Activated naive CD4-positive, alpha-beta T cell treated with anti-CD3 and anti-CD28 coated beads, Interleukin-2, amount 50 U/mL, for 16 hours (primary cell): ENCODE measurements around the gene CASQ2.
"Not testable (repeated sequence)": the region's sequence is repeated elsewhere in the genome, so short reads cannot be mapped to it uniquely, and the experiment has no call there.

ENCODE experiments used
- DNase-seq: peaks from one replicate; pipeline ENCODE4 v3.0.0-alpha.2; 2020

The CASQ2 gene

DNA sequence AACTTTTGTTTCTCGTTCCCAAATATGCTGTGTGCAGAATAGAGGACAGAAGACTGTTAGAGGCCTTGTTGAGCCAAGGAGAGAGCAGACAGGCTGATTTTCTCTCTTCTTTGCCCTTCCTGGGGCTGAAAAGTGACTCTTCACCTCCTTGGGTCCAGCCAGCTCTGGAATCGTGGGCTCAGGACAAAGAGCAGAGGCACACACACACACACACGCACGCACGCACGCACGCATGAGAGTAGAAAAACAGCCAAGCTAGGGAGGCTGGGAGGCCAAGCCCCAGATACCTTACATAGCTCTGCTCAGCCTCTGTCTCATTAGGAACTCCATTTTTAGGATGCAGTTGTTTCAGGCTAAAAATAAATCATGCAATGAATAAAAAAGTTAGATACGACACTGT is at the start of gene CASQ2:
Gene CASQ2 (minus strand): TSS at position 166 of the 400 bp plus-strand sequence. CDS start 173 bp downstream, outside the sequence.
- no peak for DNase-seq

DNA sequence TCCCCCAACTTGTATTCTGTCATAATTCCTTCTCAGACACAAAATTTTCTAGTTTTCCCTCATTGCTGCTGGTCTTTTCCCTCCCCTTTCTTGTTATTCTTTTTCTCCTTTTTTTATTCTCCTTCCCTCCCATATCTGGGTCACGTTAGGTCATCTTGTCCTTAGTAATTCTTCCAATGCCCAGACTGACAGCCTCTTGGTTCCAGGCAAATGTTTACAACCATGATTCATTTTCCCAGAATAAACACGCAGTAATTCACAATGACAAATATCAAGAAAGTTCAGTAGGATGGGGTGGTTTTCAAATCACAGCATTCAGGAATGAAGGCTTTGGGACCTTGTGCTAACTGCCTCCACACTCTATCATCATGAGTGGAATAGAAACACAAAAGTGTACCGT is 47.2 kb upstream of the CASQ2 start:
- DNase-seq, result no peak

DNA sequence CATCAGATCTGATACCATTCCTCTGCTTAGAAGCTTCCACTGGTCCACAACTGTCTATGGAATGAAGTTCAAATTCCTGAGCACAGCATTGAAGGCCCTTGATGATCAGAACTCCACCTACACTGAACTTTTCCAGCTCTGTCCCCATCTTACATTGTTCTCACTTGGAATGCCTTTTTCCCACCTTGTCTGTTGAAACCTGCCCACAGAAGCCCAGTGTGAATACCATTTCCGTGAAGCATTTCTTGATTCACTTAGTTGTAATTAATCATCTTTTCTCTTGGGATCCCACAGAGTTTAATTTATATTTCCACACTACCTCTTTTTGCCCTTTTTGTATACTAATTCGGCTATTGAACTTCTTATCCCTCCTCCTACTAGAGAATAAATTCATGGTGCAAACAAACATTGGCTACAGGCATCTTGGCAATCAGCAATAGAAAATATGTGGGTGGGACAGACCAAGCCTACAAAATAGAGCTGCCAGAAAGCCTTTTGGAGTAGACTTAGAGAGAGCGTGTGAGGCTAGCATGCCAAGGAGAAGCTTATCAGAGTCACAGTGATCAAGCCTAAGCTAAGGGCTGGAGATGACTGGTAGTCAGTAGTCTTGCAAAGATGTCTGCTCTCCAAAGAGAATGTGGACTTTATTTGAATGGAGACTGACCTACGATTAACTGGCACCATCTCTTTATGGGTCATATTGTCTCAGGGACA is 46.3 kb upstream of the CASQ2 start:
- no peak for DNase-seq

DNA sequence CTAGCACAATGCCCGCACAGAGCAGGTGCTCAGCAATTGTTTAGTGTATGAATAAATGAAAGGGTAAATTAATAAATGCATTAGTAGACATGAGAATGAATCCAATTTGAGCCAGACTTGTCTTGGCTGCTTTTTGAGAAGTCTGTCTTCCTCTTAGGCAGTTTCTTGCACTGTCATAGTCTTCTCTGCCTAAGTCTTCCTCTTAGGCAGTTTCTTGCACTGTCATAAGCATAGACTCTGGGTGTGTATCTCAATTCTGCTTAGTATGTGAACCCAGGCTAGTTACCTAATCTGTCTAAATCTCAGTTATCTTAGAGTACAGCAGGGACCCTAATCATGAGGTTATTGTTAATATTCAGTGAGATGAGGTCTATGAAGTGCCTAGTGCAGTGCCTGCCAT is 45.2 kb upstream of the CASQ2 start:
- no peak for DNase-seq

DNA sequence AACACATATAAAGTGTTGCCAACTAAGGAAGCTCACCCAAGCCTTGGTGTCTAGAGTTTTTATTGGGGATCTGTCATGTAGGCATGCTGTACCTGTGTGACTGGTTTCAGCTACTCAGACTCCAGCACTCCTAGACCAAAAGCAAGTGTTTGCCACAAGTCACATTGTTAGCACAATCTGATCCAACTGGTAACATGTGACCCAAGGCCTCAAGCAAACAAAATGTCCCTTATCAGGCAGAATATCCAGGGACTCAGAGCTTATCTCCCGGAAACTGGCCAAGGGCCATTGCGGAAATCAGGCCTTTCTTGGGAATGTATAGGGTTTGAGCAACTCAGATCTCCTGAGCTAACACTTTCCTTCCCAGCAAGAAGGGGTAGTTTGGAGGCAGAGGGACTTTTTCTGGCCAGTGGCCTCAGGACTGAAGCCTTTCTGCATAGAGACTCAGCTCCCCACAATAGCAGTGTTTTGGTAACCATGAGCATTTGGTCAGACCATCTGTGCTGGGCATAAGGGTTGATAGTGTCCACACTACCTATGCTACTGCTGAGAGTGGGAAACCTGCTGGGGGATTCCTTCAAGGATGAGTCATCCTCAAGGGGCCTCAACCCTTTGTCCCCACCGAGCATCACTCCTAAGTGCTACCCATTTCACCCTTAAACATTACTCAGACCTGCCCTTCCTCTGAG is 42.8 kb upstream of the CASQ2 start:
- no peak for DNase-seq

DNA sequence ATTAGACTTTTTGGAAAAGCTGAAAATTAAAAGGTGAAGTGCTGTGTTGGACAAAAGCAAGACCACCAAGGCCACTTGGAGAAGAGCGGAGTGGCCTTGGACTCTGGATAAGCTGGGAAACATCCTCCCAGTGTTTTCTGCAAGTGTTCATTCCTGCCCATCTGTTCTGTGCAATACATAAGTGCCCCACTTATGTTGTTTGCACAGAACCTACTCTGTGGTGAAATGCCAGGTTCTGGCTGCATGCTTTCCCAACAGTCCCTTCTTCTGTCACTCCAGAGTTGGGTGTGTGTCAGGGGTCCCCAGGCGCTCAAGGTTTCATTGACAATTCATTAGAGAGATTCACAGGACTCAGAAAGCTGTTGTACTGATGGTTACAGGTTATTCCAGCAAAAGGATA is 42.1 kb upstream of the CASQ2 start:
- no peak for DNase-seq

DNA sequence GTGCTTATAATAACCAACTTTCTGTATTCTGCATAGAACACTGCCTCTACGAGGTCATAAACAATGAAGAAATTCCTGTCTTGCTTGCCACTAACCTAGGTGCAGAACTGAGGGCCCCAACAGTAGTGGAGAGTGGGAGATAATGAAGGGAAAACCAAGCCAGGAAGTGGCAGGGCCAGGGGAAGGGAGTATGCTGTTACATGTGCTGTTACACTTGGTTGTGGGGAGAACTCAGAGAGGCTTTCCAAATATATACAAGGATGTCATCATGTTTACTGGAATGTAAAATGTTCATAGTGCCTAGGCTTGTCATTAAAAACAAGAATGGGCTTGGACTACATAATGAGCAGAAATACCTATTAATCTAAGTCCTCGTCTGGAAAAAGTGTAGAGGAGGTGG is 41.3 kb upstream of the CASQ2 start:
- no peak for DNase-seq

DNA sequence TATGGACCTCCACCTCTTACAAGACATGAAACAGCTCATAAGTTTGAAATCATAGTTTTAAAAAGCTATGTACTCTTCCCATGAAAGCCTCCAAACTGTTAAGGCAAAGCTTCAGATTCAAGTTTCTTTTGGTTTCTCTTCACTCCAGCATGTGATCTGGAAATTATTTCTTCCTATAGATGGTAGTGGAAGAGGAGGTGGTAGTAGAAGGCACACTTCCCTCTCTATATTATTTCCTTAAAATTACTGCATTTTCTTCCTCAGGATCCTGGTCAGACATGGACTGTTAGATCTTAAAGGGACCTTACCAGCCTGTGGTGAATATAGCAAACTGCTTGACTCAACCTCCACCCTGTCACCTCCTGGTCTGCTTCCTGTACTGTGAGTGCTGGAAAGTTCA is 40.6 kb upstream of the CASQ2 start:
- no peak for DNase-seq

DNA sequence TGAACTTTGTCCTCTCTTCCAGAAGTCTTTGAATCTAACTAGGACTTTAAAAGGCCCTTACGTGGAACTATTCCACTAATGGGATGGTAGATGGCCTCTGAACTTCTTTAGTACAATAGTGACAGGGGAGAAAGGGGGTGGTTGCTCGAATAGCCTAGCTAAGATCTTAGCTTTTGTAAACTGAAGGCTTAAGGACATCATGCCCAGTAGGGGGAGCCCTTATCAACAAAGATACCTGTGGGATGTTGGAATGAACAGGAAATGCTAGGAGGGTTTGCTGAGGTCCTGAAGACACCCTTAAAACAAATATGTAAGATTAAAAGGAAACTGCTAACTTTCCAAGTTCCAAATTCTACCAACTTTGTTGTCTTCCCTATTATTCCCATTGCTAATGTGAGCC is 39.2 kb upstream of the CASQ2 start:
- DNase-seq, result peak; percentile 13

DNA sequence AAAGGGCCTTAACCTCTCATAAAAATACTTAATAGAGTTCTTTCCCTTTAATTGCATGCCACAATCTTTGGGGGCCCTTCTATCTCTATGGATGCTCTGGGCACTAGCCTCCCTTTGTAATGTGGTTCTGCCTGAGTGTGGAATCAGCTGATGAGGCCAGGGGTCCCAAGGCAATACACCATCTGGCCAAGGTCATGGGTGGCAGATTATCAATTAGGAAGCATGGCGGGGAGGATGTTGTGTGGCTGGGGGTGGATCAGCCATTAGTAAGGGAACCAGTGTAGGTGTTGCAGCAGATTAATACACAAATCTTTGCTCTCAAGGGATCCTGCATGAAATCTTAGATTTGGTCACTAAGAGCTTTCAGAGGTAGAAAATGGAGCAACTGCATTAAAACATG is 37.1 kb upstream of the CASQ2 start:
- no peak for DNase-seq

DNA sequence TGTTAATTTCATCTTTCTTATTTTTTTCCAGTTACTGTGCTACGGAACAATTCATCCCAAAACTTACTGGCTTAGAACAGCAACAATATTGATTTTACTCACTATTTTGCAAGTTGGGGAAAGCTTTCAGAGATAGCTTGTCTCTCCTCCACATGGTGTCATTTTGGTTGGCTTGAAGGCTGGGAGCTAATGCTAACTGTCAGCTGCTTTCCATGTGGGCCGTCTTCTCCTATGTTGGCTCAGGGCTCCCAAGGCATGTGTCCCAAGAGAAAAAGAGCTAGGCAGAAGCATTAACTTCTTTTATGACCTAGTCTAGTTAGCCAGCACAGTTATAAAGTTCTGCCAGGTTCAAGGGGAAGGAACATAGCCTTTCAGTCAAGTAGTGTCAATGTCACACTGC is 33.9 kb upstream of the CASQ2 start:
- no peak for DNase-seq

DNA sequence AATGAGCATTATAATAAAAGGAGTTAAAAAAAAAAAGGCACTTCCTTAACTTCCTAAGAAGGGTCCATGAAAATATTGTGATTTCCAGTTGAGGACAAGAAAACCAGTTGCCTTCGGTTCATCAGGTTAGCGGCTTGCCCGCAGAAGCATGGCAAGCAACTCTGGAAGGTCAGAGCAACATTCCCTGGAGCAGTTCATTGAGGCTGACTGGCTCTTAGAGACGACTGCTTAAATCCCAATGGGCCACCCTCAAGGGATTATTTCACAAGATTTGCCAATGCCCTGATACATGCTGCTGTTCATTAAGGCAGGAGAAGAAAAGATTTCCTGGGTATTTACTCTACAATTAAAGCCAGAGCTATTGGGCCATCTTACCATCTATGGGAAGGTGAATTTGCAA is 29.0 kb upstream of the CASQ2 start:
- no peak for DNase-seq

DNA sequence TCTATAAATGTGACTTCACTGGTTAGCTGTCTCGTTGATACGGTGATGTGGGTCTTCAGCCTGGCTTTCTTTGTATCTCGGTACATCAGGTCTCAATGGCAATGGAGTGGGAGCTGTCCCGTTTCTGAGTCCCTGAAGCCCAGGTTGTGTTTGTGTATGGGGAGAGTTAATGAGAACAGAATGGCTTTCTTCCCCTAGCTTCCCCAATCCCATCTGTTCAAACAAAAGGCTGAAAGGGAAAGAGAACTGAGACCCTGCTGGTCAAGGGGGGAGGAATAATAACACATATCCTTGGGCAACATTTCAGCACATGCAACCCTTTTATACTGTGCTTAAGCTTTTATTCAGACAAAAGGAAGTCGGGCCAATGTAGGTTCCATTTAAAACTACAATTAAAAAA is 28.4 kb upstream of the CASQ2 start:
- no peak for DNase-seq

DNA sequence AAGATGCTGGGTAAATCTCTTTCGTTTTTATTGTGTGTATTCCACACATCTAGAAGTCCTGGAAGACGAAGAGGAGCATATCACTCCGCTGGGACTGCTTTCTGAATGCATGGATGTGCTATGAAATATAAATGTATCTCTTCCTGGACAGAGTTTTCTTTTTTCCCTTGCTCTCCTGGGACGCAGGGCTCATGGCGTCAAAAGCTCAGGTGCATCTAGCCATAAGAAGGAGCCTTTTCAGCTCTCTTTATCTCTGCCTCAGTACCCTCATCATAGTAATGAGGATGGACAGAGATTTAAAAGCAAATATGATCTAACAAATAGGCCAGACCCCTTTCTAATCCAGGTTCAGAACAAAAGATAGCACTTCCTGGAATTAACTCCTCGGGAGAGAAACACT is 27.5 kb upstream of the CASQ2 start:
- DNase-seq, result no peak

DNA sequence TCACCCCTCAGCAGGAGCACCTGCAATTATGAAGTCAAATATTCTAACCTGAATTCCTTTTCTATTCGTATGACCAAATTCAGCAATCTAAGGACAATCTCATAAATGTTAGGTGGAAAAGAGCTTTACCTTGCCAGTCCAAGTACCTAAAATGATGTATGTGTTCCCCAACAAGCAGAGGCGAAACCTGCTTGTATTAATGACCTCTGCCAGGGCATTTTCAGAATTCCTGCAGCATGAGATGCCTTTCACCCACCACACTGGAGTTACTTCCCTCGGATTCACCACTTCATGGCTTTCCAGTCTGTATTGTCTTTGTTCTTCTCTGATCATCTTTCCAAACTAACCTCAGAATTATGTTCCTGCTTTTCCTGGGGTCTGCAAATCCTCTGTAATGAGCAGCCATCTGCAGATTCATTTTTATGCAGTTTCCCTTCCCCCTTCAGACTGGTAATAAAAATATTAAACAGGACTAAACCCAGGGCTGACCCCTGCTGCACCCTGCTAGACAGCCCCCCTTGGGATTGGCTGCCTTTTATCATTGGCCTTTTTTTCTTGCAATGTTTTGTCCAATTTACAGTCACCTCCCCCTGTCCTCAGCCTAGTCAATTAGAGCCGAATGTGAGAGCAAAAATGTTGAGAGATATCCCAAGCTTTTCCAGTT is 26.6 kb upstream of the CASQ2 start:
- DNase-seq, result no peak

DNA sequence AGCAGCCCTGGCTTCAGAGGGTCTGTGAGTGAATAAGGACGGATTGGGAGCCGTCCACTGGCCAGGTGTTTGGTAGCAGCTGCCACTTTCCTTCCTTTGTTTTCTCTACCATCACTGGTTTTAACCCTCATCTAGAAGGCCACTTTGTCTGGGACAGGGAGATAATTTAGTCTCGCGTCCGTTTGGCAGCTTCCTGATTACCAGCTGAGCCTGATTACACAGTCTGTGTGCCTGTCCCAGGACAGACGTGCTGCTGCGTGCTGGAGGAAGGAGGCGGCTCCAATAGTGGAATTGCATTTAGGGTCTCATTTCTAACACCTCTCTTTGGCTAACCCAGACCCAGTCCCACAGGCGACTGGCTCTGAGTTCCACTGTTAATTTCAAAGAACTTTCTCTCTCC is 24.6 kb upstream of the CASQ2 start:
- DNase-seq, result no peak

DNA sequence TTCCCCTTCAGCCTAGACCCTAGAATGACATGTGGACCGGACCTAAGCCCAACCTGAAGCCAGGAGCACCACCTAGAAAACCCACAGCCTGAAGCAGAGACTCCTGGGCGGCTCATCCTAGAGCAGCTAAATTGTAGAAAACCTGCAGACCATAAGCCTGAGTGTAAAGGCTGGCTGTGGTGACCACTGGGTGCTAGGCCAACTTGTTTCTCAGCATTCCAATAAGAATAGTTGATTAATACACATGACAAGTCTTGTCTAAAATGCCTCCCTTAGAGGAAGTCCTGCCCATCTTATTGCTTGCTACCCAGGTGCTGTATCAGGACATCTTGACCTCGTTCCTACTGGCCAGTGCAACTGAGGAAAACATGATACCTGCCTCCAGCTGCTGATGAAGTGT is 23.3 kb upstream of the CASQ2 start:
- no peak for DNase-seq

DNA sequence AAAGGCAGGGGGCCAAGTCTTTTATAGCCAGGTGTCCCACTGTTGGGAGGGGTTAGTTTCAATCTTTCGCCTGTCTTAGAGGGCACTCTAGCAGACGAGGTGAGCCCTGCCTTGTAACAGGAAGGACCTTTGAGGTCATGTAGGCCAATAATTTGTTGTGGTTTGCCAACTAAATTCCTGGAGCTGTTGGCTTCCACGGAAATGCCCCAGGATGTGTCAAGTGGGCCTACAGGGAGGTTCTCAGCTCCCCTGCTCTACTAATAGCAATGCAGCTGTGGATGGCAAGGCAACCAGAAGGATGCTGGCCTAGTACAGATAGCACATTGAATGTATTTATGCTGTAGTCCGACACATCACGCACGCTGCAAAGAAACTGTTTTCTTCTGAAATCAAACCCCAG is 22.3 kb upstream of the CASQ2 start:
- no peak for DNase-seq

DNA sequence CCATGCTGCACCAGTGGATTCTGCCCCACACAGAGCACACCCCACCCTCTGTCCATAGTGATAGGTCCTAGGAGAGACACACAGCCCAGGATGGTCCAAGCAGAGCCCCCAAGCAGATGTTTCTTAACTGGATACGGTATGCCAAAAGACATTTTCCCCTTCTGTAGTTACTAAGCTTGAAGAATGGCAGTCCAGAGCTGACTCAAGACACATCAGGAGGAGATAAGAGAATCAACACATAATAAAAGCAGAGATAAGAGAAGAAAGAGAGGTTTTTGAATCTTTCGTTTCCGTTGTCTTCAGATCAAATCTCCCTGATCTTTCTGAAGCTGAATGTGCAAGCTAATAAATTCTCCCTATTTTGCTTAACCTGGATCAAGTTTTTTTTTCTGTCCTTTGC is 21.8 kb upstream of the CASQ2 start:
- DNase-seq, result no peak

DNA sequence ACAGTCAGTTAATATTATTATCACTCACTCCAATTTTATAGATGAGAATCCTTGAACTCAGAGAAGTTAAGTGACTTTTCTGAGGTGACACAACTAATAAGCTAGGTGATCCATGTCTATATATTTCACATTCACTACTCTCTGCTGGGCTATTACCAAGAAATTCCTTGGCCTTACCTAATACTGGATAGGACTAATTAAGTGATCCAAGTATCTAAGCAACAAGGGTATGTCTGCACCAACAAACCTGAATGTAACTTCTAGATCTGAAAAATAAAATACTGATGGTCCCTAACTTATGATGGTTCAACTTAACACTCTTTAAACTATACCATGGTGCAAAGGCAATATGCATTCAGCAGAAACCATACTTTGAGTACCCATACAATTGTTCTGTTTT is 14.8 kb upstream of the CASQ2 start:
- DNase-seq, result no peak

DNA sequence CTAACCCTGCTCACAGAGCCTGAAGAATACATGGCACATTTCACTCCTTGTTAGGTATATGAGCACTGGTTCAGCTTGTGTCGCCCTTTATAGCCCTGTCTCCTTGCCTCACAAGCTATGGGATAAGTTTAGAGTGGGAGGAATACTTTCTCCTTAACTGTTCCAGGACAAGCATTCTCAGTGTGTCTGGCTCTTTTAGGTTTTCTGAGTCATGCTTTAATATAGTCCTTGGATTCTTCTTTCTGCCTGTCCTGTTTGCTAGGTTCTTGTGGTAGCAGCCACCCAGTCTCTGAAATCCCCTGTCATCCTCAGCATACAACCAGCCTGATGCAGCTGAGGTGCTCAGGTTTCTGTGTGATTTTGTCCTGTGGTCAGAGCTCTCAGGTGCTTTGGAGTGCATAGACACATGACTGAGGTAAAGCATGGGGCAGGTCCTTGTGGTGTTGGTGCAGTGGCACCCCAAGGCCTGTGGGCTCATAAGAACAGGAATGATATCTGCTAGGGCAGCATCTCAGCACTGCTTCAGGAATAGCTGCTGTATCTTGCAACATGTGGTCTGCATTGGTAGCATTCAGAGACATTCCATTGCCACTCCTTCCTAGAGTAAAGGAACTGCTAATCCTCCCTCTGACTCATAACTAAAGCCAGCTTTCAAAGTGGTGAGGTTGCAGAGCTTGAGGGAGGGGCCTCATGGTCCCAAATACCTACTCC is 14.2 kb upstream of the CASQ2 start:
- DNase-seq, result no peak

DNA sequence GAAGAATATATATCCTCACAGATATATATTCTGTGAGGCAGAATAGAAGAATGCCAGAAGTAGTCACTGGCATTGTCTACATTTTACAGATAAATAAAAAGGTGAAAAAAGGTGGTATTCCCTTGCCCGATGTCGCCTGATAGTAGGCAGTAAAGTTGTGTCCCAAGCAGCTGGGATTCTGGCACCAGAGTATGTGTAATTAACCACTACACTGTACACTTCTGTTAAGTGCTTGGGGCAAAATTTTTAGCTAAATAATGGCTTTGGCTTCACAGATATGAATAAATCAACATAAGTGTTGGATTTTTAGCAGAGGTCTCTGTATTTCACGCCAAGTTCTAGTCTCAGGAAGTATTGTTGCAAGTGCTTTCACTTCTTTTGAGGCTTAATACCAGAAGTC is 13.3 kb upstream of the CASQ2 start:
- no peak for DNase-seq

DNA sequence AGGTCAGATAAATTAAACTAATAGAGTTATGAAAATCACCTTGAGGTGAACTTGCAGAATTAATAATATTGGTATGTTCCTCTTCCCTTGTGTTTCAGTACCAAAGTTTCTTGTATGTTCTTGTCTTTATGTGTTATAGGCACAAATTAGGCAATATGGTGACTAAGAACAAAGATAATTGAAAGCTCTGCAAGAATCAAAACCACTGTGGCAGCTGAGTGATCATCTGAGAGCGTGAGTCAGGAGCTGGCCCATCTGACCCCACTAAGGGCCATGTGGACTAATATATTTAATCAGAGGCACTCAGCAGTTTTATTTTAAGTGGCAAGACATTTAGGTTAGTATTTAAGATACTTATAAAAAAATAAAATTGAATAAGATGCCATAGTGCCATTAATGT is 12.8 kb upstream of the CASQ2 start:
- no peak for DNase-seq

DNA sequence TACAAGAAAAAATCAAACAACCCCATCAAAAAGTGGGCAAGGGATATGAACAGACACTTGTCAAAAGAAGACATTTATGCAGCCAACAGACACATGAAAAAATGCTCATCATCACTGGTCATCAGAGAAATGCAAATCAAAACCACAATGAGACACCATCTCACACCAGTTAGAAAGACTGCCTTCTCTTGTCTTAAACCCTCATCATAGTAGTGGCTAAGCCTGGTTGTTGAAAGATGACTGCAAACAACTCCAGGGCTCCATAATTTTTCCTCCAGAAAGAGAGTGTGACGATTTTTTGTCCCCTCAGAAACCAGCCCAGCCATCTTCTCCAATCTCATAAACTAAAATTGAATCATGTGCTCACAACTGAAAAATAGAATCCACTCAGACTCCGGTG is 12.1 kb upstream of the CASQ2 start:
- DNase-seq, result not testable (repeated sequence)
